Measurements from ENCODE around the gene SLC5A1. TPM values are rescaled to one million over a fixed set of nuclear protein-coding genes. Genes with fewer than 3 reads are reported as not detected.

Gene SLC5A1
- total and polyA plus RNA-seq, 10 donors: 0.24 to 12.9 (median 1.9) TPM

DNA sequence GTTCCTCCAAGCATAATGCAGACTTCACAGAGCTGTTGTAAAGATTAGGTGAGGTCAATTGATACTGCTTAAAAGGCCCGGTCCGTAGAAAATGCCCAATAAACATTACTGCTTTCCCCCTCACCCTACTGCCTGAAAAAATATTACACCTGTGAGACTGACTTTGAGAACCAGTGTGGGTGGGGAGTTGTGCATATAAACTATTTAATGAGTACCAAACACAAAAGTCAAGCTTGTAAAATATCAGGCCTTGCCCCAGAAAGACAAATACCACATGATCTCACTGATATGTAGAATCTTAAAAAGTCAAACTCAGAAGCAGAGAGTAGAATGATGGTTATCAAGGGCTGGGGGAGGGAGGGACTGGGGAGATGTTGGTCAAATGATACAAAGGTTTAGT lies 69.3 kb downstream of the SLC5A1 start:
- Histone ChIP-seq H3K27me3 (replicated peaks in 1 of 7) (peaks cover 0 to 37% (median 0%) of the 10 kb centered on the region in 7 donors), H3K27ac (no peak overlapping the region), H3K9me3 (no peaks in the 10 kb centered on the region), H3K4me1 (no peaks in the 10 kb centered on the region), H3K4me3 (no peak overlapping the region), H3K36me3 (no peaks in the 10 kb centered on the region)
- no peak for TF ChIP-seq POLR2A (IDR thresholded peaks at IDR 0.05)
- TF ChIP-seq POLR2AphosphoS5 (IDR thresholded peaks at IDR 0.05): no peak
- TF ChIP-seq, protein P1, sequence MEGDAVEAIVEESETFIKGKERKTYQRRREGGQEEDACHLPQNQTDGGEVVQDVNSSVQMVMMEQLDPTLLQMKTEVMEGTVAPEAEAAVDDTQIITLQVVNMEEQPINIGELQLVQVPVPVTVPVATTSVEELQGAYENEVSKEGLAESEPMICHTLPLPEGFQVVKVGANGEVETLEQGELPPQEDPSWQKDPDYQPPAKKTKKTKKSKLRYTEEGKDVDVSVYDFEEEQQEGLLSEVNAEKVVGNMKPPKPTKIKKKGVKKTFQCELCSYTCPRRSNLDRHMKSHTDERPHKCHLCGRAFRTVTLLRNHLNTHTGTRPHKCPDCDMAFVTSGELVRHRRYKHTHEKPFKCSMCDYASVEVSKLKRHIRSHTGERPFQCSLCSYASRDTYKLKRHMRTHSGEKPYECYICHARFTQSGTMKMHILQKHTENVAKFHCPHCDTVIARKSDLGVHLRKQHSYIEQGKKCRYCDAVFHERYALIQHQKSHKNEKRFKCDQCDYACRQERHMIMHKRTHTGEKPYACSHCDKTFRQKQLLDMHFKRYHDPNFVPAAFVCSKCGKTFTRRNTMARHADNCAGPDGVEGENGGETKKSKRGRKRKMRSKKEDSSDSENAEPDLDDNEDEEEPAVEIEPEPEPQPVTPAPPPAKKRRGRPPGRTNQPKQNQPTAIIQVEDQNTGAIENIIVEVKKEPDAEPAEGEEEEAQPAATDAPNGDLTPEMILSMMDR (IDR thresholded peaks at IDR 0.05 in 8 of 11, conservative IDR thresholded peaks at IDR 0.05 in 3 of 11): no peak
- no peak for DNase-seq
- intact Hi-C loops (cut with DNase I; ENCODE audit: low total_unique reads): no loop called here
- whole genome bisulfite sequencing, 5 donors: 54 to 84% (median 81%) methylated on average over 2 of the region's 2 CpGs

DNA sequence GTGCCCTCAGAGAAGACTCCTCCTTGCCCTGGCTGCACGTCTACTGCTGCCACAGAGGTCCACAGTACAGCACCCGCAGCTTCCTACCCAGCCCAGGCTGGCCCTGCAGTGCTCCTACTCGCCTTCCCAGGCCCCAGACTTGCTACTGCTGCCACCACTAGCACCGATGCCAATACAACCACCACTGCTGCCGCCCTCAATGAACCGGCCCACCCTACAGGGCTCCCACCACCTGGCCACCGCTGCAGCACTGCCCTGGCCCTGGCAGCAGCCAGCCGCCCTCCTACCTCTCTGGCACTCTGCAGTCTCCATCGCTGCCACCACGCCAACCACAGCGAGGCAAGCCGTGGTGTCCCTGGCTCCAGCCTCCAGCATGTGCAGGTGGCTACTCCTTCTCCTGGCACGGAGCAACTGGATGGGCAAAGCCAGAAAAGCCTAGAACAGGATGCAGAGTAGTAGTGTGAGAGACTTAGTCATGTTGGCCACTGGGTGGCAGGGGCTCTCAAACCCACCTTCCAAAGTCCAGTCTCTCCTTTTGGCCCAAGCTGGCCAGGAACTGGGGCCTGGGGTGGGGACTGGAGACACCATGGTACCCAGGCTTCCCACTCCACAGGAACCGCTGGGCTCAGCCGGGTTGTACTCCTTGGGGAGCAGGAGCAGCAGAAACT lies 76.6 kb downstream of the SLC5A1 start:
- Histone ChIP-seq H3K27ac (no peak overlapping the region), H3K27me3 (replicated peaks in 1 of 7) (no peaks in the 10 kb centered on the region), H3K4me1 (no peaks in the 10 kb centered on the region), H3K36me3 (no peaks in the 10 kb centered on the region), H3K4me3 (no peak overlapping the region), H3K9me3 (no peaks in the 10 kb centered on the region)
- WGBS, 5 donors: 77 to 89% (median 86%) methylated on average over 13 to 15 of the region's 15 CpGs
- intact Hi-C loops (cut with DNase I; ENCODE audit: low total_unique reads): no loop called here
- TF ChIP-seq, protein P1 (IDR thresholded peaks at IDR 0.05 in 8 of 11, conservative IDR thresholded peaks at IDR 0.05 in 3 of 11): no peak
- no peak for DNase-seq

DNA sequence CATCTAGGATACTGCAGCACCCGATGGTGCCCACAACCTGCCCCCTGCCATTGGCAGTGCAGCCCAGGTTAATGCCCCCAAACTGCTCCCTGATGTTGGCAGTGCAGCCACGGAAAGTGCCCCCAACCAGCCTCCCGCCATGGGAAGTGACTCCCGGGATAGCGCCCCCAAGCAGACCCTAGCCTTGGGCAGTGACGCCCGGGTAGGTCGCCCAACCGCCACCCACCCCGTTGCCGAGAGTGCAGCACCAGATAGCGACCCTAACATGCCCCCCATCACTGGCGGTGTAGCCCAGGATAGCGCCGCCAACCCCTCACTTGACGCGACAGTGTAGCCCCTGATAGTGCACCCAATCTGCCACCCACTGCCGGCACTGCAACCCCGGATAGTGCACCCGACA lies 77.5 kb downstream of the SLC5A1 start:
- Histone ChIP-seq H3K4me3 (no peak overlapping the region), H3K4me1 (no peaks in the 10 kb centered on the region), H3K9me3 (no peaks in the 10 kb centered on the region), H3K36me3 (no peaks in the 10 kb centered on the region), H3K27me3 (replicated peaks in 1 of 7) (no peaks in the 10 kb centered on the region), H3K27ac (no peak overlapping the region)
- 94 to 98% (median 95%) methylated on average over 10 to 20 of the region's 20 CpGs for WGBS, 5 donors
- intact Hi-C loops (cut with DNase I; ENCODE audit: low total_unique reads): no loop called here
- no peak for DNase-seq
- TF ChIP-seq POLR2A (IDR thresholded peaks at IDR 0.05) (no peak), POLR2AphosphoS5 (IDR thresholded peaks at IDR 0.05) (no peak)
- TF ChIP-seq, protein P1 (IDR thresholded peaks at IDR 0.05 in 8 of 11, conservative IDR thresholded peaks at IDR 0.05 in 3 of 11): no peak

GRCh38 chr22:32122899-32123298 lies 79.8 kb downstream of the SLC5A1 start:
- TF ChIP-seq POLR2AphosphoS5 (IDR thresholded peaks at IDR 0.05): no peak
- TF ChIP-seq, protein P1 (IDR thresholded peaks at IDR 0.05 in 8 of 11, conservative IDR thresholded peaks at IDR 0.05 in 3 of 11): no peak
- TF ChIP-seq POLR2A (IDR thresholded peaks at IDR 0.05): no peak
- H3K36me3 ChIP-seq: no peaks in the 10 kb centered on the region
- no peak overlapping the region for H3K27ac ChIP-seq
- DNase-seq: no peak
- no peaks in the 10 kb centered on the region for H3K9me3 ChIP-seq
- no peaks in the 10 kb centered on the region for H3K4me1 ChIP-seq
- H3K4me3 ChIP-seq: no peak overlapping the region
- intact Hi-C loops (cut with DNase I; ENCODE audit: low total_unique reads): no loop called here
- WGBS, 5 donors: 87 to 94% (median 92%) methylated on average over 10 to 15 of the region's 15 CpGs
- no peaks in the 10 kb centered on the region for H3K27me3 ChIP-seq (replicated peaks in 1 of 7)

Data from spleen (tissue), 11 donors.